ENCODE measurements around the gene PSME4. TPM values are rescaled to one million over a fixed set of nuclear protein-coding genes. Genes with fewer than 3 reads are reported as not detected.

Gene PSME4
- total and polyA plus RNA-seq, 2 of the 13 experiments (the other 11 are each of a cell fraction or from before 2014, with no cell fraction given) = 52.1 to 77.8 TPM

- TF ChIP-seq AHDC1 (CRISPR knock-in tag; IDR thresholded peaks at IDR 0.05; ENCODE audit: borderline replicate concordance) (no peak), REPIN1 (CRISPR knock-in tag; IDR thresholded peaks at IDR 0.05; ENCODE audit: borderline replicate concordance, low read depth) (no peak), HMGA1 (CRISPR knock-in tag; conservative IDR thresholded peaks at IDR 0.05) (no peak), ZNF761 (CRISPR knock-in tag; conservative IDR thresholded peaks at IDR 0.05) (no peak), RFXANK (CRISPR knock-in tag; IDR thresholded peaks at IDR 0.05) (no peak)
Observed at GRCh38 chr2:53884883-53885282, 85.9 kb downstream of the PSME4 start (continued).

DNA sequence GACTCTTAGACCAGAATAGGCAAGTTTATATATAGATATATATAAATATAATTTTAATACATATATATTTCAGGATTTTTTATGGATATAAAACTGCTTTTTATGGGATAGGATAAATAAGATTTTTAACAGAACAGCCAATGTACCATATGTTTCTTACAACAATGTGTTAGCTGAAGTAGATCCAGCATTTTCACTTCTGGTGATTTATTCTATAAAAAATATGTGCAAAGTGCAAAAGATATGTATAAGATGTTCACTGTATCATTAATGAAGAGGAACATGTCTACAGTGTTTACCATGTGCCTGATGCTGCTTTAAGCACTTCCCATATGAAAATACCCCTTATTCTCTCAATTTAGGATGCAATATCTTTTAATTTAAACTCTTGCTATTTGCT is 88.8 kb downstream of the PSME4 start:
- Histone ChIP-seq H3K27ac (ENCODE audit: extremely low read length, insufficient read depth, low read length) (no peak overlapping the region), H3K9me3 (ENCODE audit: low read length) (no peaks in the 10 kb centered on the region), H3K9ac (ENCODE audit: insufficient read depth, low read depth, low read length) (no peak overlapping the region), H3K4me2 (ENCODE audit: low read depth, low read length) (no peak overlapping the region), H3K4me1 (ENCODE audit: insufficient read depth, low read length) (peaks cover 6% of the 10 kb centered on the region; the same call in 1 of the 2 replicates), H3K79me2 (ENCODE audit: insufficient read depth, low read length) (no peaks in the 10 kb centered on the region), H3K36me3 (replicated peaks in 1 of 2; ENCODE audit: control insufficient read depth in 1 of 2, insufficient read depth in 2 of 2, low read length in 2 of 2) (peaks cover 32 to 70% of the 10 kb centered on the region in 2 experiments), H2AFZ (ENCODE audit: low read length) (no peak overlapping the region), H3K27me3 (ENCODE audit: control insufficient read depth in 1 of 2, insufficient read depth in 2 of 2, low read length in 2 of 2) (no peaks in the 10 kb centered on the region), H3K4me3 (replicated peaks in 1 of 3; ENCODE audit: insufficient read depth in 1 of 3, low read depth in 2 of 3, low read length in 3 of 3) (no peak overlapping the region), H4K20me1 (ENCODE audit: insufficient read depth, low read length) (no peaks in the 10 kb centered on the region)
- CTCF ChIA-PET (ENCODE audit: low intra/inter-chr PET ratio, low total read pairs) = no interaction called here
- ATAC-seq = no peak
- POLR2A ChIA-PET = no interaction called here
- intact Hi-C loops (cut with micrococcal nuclease; ENCODE audit: unreplicated experiment) = no loop called here
- in situ Hi-C loops (cut with HindIII; ENCODE audit: extremely low pct_ligation_motif_present, low pct_unique_long_range_greater_than_20kb) = no loop called here
- no TSS peak for BruUV-seq (replicated peaks)
- FAIRE-seq = no peak
- DNase-seq (ENCODE audit: low spot score) = no peak
- TF ChIP-seq ZNF724P (CRISPR knock-in tag; IDR thresholded peaks at IDR 0.05; ENCODE audit: borderline replicate concordance) = no peak
- no peak for TF ChIP-seq ZNF678 (CRISPR knock-in tag; IDR thresholded peaks at IDR 0.05)
- TF ChIP-seq ZNF564 (CRISPR knock-in tag; IDR thresholded peaks at IDR 0.05) = no peak
- TF ChIP-seq ZNF660 (CRISPR knock-in tag; IDR thresholded peaks at IDR 0.05; ENCODE audit: borderline replicate concordance, low read depth) = no peak
- no peak for TF ChIP-seq FOXP1 (IDR thresholded peaks at IDR 0.05)
- TF ChIP-seq FOXP1 (CRISPR knock-in tag; IDR thresholded peaks at IDR 0.05) = no peak
- TF ChIP-seq ZNF441 (CRISPR knock-in tag; IDR thresholded peaks at IDR 0.05; ENCODE audit: borderline replicate concordance) = no peak
- no peak for TF ChIP-seq TCF12 (IDR thresholded peaks at IDR 0.05)
- TF ChIP-seq TCF12 (CRISPR knock-in tag; IDR thresholded peaks at IDR 0.05) = no peak
- TF ChIP-seq HINFP (CRISPR knock-in tag; IDR thresholded peaks at IDR 0.05; ENCODE audit: low read depth) = no peak
- TF ChIP-seq NR2F6 (IDR thresholded peaks at IDR 0.05) = no peak
- TF ChIP-seq NR2F6 (CRISPR knock-in tag; IDR thresholded peaks at IDR 0.05) = no peak
- TF ChIP-seq RARA (CRISPR knock-in tag; IDR thresholded peaks at IDR 0.05) = no peak
- TF ChIP-seq ZNF841 (CRISPR knock-in tag; IDR thresholded peaks at IDR 0.05; ENCODE audit: borderline replicate concordance) = no peak
- TF ChIP-seq NPAS2 (CRISPR knock-in tag; IDR thresholded peaks at IDR 0.05; ENCODE audit: borderline replicate concordance) = no peak

Measured in HepG2 (cell line).